NB4 (cell line): ENCODE results near the gene PSMD7.

Experiments
- CTCF ChIP-seq: IDR thresholded peaks from one replicate; pipeline ENCODE4 v1.5.1; 2012; ENCODE audit warnings: low read depth, low read length
- MAX ChIP-seq: IDR thresholded peaks from 2 replicates; pipeline ENCODE4 v1.6.1; 2011; ENCODE audit warnings: low read depth, low read length
- POLR2A ChIP-seq: IDR thresholded peaks from 2 replicates; pipeline ENCODE4 v1.6.1; 2011; ENCODE audit warnings: mild to moderate bottlenecking; ENCODE audit not compliant: insufficient read length; ENCODE audit errors: extremely low read depth

GRCh38 chr16:74253161-74253938, 43.3 kb upstream of the PSMD7 start:
- no peak for TF ChIP-seq POLR2A
- no peak for TF ChIP-seq CTCF
- no peak for TF ChIP-seq MAX
